ENCODE measurements around the gene XXYLT1. TPM values are rescaled to one million over a fixed set of nuclear protein-coding genes. Genes with fewer than 3 reads are reported as not detected.
"Not testable (repeated sequence)": the region's sequence is repeated elsewhere in the genome, so short reads cannot be mapped to it uniquely, and the experiment has no call there.

The XXYLT1 gene
- total and polyA plus RNA-seq, 2 of the 4 experiments (the other 2 are of a cell fraction), result 14.7 to 18.1 TPM

- 92% methylated on average over 2 of the region's 5 CpGs; no CpG with 5 or more reads in 1 of the 2 experiments for WGBS, 2 experiments (ENCODE audit: extremely low coverage in 2 of 2, insufficient read length in 1 of 2)
- BruUV-seq (replicated peaks); H3K36me3 ChIP-seq (ENCODE audit: control insufficient read depth, insufficient read depth, low read length); H3K9ac ChIP-seq (ENCODE audit: low read depth, low read length); intact Hi-C loops (cut with micrococcal nuclease); H4K5ac ChIP-seq (ENCODE audit: low read depth, low read length); ATAC-seq (ENCODE audit: low read depth); H3K79me1 ChIP-seq (ENCODE audit: low read depth in 1 of 2, low read length in 2 of 2); H3K56ac ChIP-seq (ENCODE audit: extremely low read depth, insufficient read depth, low read length); H3K4me3 ChIP-seq (ENCODE audit: insufficient read depth, low read depth, low read length); H3K4ac ChIP-seq (ENCODE audit: low read depth, low read length); H2BK120ac ChIP-seq (ENCODE audit: low read depth, low read length); H2BK20ac ChIP-seq (ENCODE audit: low read depth, low read length); CTCF ChIA-PET; H2AK5ac ChIP-seq (ENCODE audit: low read depth, low read length); H3K23ac ChIP-seq (ENCODE audit: low read depth, low read length); dilution Hi-C loops (cut with HindIII; ENCODE audit: low sequenced_read_pairs, unreplicated experiment); H3K4me1 ChIP-seq (ENCODE audit: control insufficient read depth, insufficient read depth, low read length); H2BK15ac ChIP-seq (ENCODE audit: low read depth, low read length); DNase-seq; in situ Hi-C loops (cut with MboI; ENCODE audit: low sequenced_read_pairs); POLR2A ChIA-PET (ENCODE audit: unreplicated experiment); H3K9me1 ChIP-seq (ENCODE audit: insufficient read depth, low read length); H4K20me1 ChIP-seq (ENCODE audit: insufficient read depth, low read length); H3K27ac ChIP-seq (ENCODE audit: insufficient read depth, low read length); H3K14ac ChIP-seq (replicated peaks; ENCODE audit: low read depth, low read length); H3K9me3 ChIP-seq (ENCODE audit: control insufficient read depth, insufficient read depth, low read length); H2BK5ac ChIP-seq (ENCODE audit: low read depth, low read length, poor library complexity, severe bottlenecking); H4K91ac ChIP-seq (ENCODE audit: insufficient read depth, low read depth, low read length); H2AFZ ChIP-seq (replicated peaks; ENCODE audit: low read length, poor library complexity); H3K4me2 ChIP-seq (ENCODE audit: low read depth, low read length); H3K18ac ChIP-seq (ENCODE audit: low read depth, low read length); H2AK9ac ChIP-seq (replicated peaks; ENCODE audit: low read depth, low read length, poor library complexity); H4K8ac ChIP-seq (ENCODE audit: low read depth in 2 of 2, low read length in 2 of 2): not testable (repeated sequence)
- H3K27me3 ChIP-seq (ENCODE audit: control insufficient read depth, insufficient read depth, low read length), result peaks cover 28% of the 10 kb centered on the region
Observed at GRCh38 chr3:195050296-195050695, 220.7 kb downstream of the XXYLT1 start.

Measured in IMR-90 (cell line).